Lower lobe of right lung (tissue), 2 donors: ENCODE results near the gene C7orf57. TPM values are rescaled to one million over a fixed set of nuclear protein-coding genes. Genes with fewer than 3 reads are reported as not detected.

ENCODE experiments used
- ATAC-seq, 2 donors: fragments of 200-7000 bp; cut with Tn5 transposase; one replicate each; pipeline ENCODE4 v1.9.1; 2020 to 2022; ENCODE audit warnings: mild to moderate bottlenecking in 2 of 2, moderate library complexity in 2 of 2
- DNase-seq: peaks from one replicate; pipeline ENCODE4 v3.0.0-alpha.2; 2020
- H3K27ac ChIP-seq: fragments of 200-600 bp; one replicate; pipeline ENCODE4 v1.8.0; 2022
- H3K27me3 ChIP-seq: fragments of 200-600 bp; one replicate; pipeline ENCODE4 v1.8.0; 2022; ENCODE audit warnings: low read depth
- H3K36me3 ChIP-seq: fragments of 200-600 bp; one replicate; pipeline ENCODE4 v1.8.0; 2022; ENCODE audit warnings: mild to moderate bottlenecking
- H3K4me1 ChIP-seq: fragments of 200-600 bp; one replicate; pipeline ENCODE4 v1.8.0; 2022
- H3K4me3 ChIP-seq: fragments of 200-600 bp; one replicate; pipeline ENCODE4 v1.8.0; 2022; ENCODE audit warnings: mild to moderate bottlenecking
- H3K9me3 ChIP-seq: fragments of 200-600 bp; one replicate; pipeline ENCODE4 v1.8.0; 2022
- intact Hi-C: fragments of 100-400 bp; cut with DNase I; formaldehyde crosslinking; loops from one replicate; pipeline ENCODE4 v1.11.0; 2022
- total RNA-seq: library from RNA; stranded (reverse); fragmentation: NEBNext Ultra II Directional; extraction: Animal tissue kit (Norgen Biotek cat#: 25700); gene quantifications from one replicate; pipeline ENCODE4 v1.2.1, GENCODE V29; 2021
- TF ChIP-seq, protein P1 (sequence below): fragments of 200-600 bp; IDR thresholded peaks from one replicate; pipeline ENCODE4 v1.8.0; 2022; ENCODE audit warnings: antibody characterized with exemption, mild to moderate bottlenecking
- donor health status: DM: no; HTN: yes; CAD: no; lungs with severe emphysema.

C7orf57 gene
- total RNA-seq, 1 donor from 2014 or later, result 1.6 TPM

DNA sequence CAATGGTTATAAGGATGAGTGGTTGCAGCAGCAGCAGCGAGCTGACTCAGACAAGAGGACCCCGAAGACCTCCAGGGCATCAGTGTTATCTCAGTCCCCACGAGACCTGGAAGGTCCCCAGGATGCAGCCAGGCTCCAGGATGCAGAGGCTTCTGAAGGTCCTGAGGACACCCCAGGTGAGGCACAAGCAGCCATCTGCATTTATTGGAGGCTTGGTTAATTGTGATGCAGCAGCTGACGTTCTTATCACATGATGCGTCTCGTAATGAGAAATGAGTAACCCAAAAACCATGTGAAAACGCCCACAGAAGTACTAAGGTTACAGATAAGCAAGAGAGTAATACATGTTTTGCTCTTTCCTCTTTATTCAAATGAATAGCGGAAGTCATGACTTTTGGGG lies 17.4 kb downstream of the C7orf57 start:
- no peak overlapping the region for H3K27ac ChIP-seq
- ATAC-seq, result no peak

DNA sequence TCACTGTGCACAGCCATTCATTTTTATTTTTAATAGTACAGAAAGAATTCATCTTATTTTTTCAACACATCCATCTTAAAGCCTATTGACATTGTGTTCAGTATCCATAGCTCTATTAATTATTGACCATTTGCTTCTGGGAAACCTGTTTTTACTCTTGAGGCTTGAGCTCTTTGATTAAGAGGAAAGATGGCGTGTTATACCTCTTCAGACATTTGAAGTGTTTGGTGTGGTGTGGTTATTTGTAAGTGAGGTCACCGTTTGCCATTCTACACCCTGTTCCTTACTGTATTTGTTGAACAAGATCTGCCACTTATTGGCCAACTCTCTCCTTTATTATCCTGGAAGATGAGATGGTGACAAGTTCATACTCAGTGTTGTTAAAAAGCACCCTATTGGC lies 18.4 kb downstream of the C7orf57 start:
- ATAC-seq (peak; percentile 93 to 96), DNase-seq (no peak)
- TF ChIP-seq, protein P1, sequence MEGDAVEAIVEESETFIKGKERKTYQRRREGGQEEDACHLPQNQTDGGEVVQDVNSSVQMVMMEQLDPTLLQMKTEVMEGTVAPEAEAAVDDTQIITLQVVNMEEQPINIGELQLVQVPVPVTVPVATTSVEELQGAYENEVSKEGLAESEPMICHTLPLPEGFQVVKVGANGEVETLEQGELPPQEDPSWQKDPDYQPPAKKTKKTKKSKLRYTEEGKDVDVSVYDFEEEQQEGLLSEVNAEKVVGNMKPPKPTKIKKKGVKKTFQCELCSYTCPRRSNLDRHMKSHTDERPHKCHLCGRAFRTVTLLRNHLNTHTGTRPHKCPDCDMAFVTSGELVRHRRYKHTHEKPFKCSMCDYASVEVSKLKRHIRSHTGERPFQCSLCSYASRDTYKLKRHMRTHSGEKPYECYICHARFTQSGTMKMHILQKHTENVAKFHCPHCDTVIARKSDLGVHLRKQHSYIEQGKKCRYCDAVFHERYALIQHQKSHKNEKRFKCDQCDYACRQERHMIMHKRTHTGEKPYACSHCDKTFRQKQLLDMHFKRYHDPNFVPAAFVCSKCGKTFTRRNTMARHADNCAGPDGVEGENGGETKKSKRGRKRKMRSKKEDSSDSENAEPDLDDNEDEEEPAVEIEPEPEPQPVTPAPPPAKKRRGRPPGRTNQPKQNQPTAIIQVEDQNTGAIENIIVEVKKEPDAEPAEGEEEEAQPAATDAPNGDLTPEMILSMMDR, result no peak
- Histone ChIP-seq H3K27ac (no peak overlapping the region), H3K9me3 (peaks cover 5% of the 10 kb centered on the region), H3K4me1 (peaks cover 5% of the 10 kb centered on the region), H3K27me3 (no peaks in the 10 kb centered on the region), H3K36me3 (no peaks in the 10 kb centered on the region), H3K4me3 (no peak overlapping the region)
- intact Hi-C loops, result no loop called here

More for the DNA sequence above, 17.4 kb downstream of the C7orf57 start:
- H3K27me3 ChIP-seq, result no peaks in the 10 kb centered on the region
- intact Hi-C loops, result no loop called here
- H3K4me3 ChIP-seq, result no peak overlapping the region
- H3K4me1 ChIP-seq, result peaks cover 5% of the 10 kb centered on the region
- no peaks in the 10 kb centered on the region for H3K36me3 ChIP-seq
- peaks cover 5% of the 10 kb centered on the region for H3K9me3 ChIP-seq
- TF ChIP-seq, protein P1, result no peak
- DNase-seq, result no peak

DNA sequence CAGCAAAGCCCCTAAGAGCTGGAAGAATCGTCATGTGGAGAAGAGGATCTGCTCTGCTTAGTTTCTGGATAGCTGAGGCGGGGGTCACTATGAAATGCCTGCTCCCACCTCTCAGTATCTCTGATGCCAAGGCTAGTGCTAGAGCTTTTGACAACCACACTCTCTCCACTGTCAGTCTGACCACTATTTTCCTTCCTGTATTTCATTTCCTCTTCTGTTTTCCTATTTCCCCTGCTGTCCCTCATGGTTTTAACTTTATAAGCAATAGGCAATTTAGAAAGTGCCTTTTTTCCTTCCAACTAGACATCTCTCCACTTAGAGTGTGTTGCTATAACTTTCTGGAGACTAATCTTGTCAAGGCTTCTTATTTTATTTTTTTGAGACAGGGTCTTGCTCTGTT lies 23.6 kb downstream of the C7orf57 start:
- Histone ChIP-seq H3K36me3 (no peaks in the 10 kb centered on the region), H3K27ac (no peak overlapping the region), H3K4me3 (no peak overlapping the region), H3K9me3 (peaks cover 5% of the 10 kb centered on the region), H3K4me1 (no peaks in the 10 kb centered on the region), H3K27me3 (no peaks in the 10 kb centered on the region)
- intact Hi-C loops, result no loop called here
- TF ChIP-seq, protein P1, result no peak
- no peak for ATAC-seq
- DNase-seq, result no peak

DNA sequence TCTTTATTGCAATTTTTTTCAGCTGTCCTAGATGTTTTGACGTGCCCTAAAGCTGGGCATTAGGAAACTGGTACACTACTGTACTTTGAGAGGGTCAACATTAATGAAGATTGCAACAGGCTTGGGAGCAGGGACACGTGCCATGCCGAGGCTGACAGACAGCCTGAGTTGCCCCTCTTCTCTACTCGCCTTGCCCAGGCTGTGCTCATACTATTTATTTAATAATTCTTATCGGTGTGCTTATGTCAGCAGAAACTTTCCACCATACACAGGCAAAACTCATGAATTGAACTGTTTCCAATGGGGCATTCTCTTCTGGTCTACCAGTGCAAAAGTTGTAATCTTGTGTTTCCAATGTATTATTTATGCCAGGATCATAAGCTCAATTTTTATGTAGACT lies 24.4 kb downstream of the C7orf57 start:
- no peak overlapping the region for H3K4me3 ChIP-seq
- intact Hi-C loops, result no loop called here
- TF ChIP-seq, protein P1, result no peak
- peaks cover 5% of the 10 kb centered on the region for H3K9me3 ChIP-seq
- H3K27me3 ChIP-seq, result no peaks in the 10 kb centered on the region
- DNase-seq (no peak), ATAC-seq (peak in 1 of 2 donors; percentile 56)
- H3K36me3 ChIP-seq, result no peaks in the 10 kb centered on the region
- H3K27ac ChIP-seq, result no peak overlapping the region
- H3K4me1 ChIP-seq, result no peaks in the 10 kb centered on the region

DNA sequence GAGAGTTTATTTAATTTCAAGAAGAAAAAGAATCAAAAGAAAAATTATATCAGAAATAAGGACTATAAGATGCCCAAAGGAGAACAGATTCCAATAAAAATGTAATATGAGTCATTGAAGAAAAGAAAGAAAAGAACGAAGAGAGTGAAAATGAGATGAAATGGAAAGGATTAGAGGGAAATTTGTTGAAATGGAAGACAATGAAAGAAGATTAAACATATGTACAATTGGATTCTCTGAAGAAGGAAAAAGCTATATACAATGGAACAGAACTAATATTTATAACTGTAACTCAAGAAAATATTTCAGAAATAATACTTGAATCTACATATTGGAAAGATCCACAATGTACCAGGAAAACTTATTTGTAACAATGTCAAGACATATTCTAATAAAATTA lies 28.6 kb downstream of the C7orf57 start:
- TF ChIP-seq, protein P1, result no peak
- intact Hi-C loops, result no loop called here
- DNase-seq (no peak), ATAC-seq (no peak)
- no peaks in the 10 kb centered on the region for H3K27me3 ChIP-seq
- H3K27ac ChIP-seq, result no peak overlapping the region
- H3K4me1 ChIP-seq, result no peaks in the 10 kb centered on the region
- H3K36me3 ChIP-seq, result no peaks in the 10 kb centered on the region
- H3K9me3 ChIP-seq, result no peaks in the 10 kb centered on the region
- no peak overlapping the region for H3K4me3 ChIP-seq

DNA sequence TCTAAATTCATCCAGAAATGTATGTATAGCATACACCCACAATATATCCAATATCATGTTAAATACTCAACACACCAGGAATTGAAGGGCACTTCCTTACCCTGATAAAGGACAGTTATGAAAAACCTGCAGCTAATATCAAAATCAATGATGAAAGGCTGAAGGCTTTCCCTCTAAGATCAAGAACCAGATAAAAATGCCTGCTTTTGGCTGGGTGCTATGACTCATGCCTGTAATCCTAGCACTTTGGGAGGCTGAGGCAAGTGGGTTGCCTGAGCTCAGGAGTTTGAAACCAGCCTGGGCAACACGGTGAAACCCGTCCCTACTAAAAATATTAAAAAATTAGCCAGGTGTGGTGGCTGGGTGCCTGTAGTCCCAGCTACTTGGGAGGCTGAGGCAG lies 32.1 kb downstream of the C7orf57 start:
- Histone ChIP-seq H3K27ac (no peak overlapping the region), H3K4me1 (no peaks in the 10 kb centered on the region), H3K36me3 (no peaks in the 10 kb centered on the region), H3K4me3 (no peak overlapping the region), H3K27me3 (no peaks in the 10 kb centered on the region), H3K9me3 (no peaks in the 10 kb centered on the region)
- no peak for DNase-seq
- intact Hi-C loops, result no loop called here
- no peak for ATAC-seq
- TF ChIP-seq, protein P1, result no peak
